Activated CD4-positive, CD25-positive, alpha-beta regulatory T cell treated with anti-CD3 and anti-CD28 coated beads, Interleukin-2, amount 50 U/mL, for 16 hours (primary cell): Measurements from ENCODE around the gene CYP2E1.
"Not testable (repeated sequence)": the region's sequence is repeated elsewhere in the genome, so short reads cannot be mapped to it uniquely, and the experiment has no call there.

ENCODE experiments used
- DNase-seq: peaks from one replicate; pipeline ENCODE4 v3.0.0-alpha.2; 2020; ENCODE audit warnings: low read depth, low spot score

Gene CYP2E1

DNA sequence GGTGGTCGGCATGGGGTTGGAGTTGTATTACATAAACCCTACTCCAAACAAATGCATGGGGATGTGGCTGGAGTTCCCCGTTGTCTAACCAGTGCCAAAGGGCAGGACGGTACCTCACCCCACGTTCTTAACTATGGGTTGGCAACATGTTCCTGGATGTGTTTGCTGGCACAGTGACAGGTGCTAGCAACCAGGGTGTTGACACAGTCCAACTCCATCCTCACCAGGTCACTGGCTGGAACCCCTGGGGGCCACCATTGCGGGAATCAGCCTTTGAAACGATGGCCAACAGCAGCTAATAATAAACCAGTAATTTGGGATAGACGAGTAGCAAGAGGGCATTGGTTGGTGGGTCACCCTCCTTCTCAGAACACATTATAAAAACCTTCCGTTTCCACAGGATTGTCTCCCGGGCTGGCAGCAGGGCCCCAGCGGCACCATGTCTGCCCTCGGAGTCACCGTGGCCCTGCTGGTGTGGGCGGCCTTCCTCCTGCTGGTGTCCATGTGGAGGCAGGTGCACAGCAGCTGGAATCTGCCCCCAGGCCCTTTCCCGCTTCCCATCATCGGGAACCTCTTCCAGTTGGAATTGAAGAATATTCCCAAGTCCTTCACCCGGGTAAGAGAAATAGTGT, at the start of gene CYP2E1:
TSS of gene CYP2E1 (plus strand) at position 407 of the 632 bp plus-strand sequence. CDS start at position 440, 33 bp downstream.
- no peak for DNase-seq

DNA sequence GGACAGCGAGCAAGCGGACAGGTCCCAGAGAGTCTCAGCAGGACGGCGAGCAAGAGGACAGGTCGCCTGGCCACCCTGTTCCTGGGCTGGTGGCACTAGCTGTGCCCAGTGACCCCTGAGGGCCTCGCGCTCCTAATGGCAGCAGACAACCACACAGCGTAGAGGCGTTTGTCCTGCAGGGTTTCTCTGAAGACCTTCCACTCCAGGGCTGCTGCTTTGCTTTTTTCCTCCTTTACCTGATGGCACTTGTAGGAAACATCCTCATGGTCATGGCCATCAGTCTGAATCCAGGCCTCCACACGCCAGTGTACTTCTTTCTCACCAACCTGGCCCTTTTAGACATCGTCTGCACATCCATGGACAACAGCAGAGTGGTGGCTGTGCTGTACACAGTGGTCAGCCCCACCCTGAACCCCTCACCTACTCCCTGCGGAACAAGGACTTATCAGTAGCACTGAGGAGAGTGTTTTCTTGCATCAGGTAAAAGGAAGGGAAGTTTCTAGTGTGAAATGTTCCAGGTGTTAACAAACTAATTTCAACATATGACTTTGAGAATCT, 46.0 kb upstream of the CYP2E1 start:
- no peak for DNase-seq

- DNase-seq = no peak
Measured at GRCh38 chr10:133481657-133482056, 45.5 kb upstream of the CYP2E1 start.

GRCh38 chr10:133484818-133485217, 42.3 kb upstream of the CYP2E1 start:
- DNase-seq = no peak

DNA sequence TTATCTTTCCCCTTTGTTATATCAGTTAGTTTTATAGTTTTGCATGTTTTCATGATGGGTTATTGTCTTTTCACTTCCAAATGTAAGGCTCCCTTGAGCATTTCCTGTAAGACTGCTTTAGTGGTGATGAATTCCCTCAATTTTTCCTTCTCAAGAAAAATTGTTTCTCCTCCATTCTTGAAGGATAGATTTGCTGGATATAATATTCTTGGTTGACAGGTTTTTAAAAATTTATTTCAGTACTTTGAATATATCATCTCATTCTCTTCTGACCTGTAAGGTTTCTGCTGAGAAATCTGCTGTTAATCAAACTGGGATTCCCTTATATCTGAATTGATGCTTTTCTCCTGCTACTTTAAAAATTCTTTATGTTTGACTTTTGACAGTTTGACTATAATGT, 40.1 kb upstream of the CYP2E1 start:
- DNase-seq = no peak

DNA sequence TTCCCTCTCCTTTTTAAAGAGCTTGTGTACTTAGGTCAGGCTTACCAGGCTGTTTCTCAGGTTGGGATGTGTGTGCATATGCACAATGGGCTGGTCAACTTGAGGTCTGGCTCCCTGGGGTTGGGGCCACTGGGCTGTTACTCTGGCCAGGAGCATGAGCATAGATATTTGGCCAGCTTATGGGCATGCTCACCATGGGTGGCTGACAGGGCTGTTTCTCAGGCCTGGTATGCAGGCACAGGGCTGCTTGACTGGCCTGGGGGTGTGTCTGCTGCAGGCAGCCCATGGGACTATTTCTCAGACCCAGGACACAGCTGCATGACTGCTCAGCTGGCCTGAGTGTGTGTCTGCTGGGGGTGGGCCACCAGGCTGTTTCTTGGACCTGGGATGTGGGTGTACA, 38.8 kb upstream of the CYP2E1 start:
- no peak for DNase-seq

DNA sequence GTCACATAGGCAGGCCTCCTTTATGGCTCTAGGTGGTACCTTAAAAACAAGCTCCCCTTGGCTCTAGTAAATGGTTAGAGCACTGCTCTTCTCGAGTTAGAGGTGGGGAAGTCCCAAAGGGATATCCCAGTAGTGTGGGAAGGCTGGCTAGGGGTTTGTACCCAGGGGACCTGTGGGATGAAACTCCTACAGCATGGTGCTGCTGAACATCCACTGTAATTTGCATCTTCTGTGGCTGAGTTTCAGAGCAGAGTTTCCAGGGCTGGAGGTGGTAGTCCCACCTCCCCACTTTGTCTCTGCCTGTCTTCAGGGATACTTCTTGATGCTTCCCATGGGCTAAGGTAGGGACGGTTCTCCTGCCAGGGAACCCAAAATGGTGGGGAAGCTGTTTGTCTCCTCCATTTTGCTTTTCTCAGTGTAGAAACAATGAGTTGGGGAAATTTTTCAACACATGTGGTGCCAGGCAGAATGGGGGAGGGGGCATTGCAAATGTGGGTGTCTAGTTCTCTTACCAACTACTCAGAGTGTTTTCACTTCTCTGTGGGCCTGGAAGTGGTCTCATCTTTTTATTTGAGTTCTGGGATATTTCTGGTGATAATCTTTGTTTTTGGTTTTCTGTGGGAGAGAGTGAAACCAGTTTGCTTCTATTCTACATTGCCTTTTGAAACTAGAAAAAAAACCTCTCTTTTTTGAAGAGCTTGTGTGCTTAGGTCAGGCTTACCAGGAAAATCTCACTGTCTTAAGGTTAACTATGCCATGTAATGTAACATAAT, 37.2 kb upstream of the CYP2E1 start:
- DNase-seq = no peak

DNA sequence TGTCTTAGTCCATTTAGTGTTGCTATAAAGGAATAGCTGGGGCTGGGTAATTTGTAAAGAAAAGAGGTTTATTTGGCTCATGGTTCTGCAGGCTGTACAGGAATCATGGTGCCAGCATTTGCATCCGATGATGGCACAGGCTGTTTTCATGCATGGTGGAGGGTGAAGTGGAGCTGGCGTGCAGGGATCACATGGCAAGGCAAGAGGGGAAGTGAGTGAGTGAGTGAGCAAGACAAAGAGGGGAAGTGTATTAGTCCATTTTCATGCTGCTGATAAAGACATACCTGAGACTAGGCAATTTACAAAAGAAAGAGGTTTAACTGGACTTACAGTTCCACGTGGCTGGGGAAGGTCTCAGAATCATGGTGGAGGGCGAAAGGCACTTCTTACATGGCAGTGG, 33.6 kb upstream of the CYP2E1 start:
- not testable (repeated sequence) for DNase-seq

GRCh38 chr10:133497363-133497762, 29.8 kb upstream of the CYP2E1 start:
- not testable (repeated sequence) for DNase-seq

GRCh38 chr10:133499176-133499575, 28.0 kb upstream of the CYP2E1 start:
- not testable (repeated sequence) for DNase-seq

GRCh38 chr10:133500897-133501296, 26.3 kb upstream of the CYP2E1 start:
- not testable (repeated sequence) for DNase-seq

DNA sequence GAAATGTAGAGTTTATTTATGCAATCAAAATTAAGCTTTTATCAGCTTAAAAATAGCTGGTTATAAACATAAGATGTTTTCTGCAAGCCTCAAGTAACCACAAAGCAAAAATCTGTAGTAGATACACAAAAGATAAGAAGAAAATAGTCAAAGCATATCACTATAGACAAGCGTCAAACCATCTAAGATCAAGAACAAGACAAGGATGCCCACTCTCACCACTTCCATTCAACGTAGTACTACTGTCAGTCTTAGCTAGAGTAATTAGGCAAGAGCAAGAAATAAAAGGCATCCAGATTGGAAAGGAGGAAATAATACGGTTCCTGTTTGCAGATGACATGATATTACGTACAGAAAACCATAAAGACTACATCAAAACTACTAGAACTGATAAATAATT, 17.5 kb upstream of the CYP2E1 start:
- DNase-seq = no peak

GRCh38 chr10:133511408-133511807, 15.8 kb upstream of the CYP2E1 start:
- DNase-seq = no peak

DNA sequence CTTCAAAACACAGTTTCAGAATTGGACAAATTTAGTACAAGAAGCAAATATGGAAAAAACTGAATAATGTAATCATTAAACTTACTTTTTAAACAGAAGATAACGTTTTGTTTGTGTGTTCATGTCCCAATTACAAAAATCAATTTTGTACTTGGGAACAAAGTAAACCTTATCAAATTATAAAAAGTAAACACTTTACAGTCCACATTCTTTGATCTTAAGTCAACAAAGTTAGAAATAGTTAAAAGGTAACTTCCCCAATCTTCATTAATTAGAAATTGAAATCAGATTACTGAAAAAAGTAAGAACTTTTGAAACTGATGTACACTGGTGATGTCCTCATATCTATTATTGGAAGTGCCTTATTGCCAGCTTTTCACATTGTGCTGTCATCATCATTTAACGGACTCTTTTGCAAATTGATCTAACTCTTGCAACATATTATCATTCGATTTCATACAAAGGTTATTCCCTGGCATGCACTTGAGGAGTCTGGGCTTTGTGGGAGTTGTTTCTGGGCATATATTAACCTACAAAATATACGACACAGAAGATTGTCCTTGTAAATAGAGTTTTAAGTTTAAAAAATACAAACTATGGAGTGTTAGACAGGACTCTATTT, 15.1 kb upstream of the CYP2E1 start:
- no peak for DNase-seq

- DNase-seq = no peak
Measured at GRCh38 chr10:133515471-133515870, 11.7 kb upstream of the CYP2E1 start.

DNA sequence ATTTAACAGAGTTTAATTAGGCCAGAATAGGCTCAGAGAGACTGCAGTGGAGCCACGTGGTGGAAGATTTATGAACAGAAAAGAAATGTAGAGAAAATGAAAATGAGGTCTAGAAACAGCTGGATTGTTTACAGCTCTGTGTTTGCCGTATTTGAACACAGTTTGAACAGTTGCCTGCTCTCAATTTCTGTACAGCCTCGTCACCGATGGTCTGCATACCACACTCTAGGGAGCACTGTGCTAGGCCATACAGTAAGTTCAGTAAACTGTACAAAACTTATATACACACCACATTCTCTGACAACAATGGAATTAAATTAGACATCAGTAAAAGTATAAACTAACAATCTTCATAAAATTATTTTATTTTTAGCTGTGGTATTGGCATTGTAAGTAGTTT, 11.1 kb upstream of the CYP2E1 start:
- no peak for DNase-seq

DNA sequence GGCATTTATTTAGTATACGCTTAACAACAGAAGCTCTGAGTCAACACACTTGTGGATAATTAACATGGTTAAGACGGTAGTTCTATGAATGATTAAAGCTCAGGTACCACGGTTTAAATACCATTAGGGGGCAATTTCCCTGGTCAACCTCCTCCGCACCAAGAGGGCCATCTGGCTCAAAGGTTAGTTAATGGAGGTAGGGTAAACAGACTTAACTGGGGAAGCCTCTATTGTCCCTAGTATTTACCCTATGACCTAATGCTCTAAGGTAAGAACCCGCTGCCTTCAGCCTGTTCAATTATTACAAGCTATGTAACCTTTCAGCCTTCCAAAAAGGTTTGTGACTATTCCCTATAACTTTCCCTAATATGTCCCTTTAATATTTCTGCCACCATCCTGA, 8.6 kb upstream of the CYP2E1 start:
- DNase-seq = not testable (repeated sequence)

GRCh38 chr10:133520193-133520738, 6.9 kb upstream of the CYP2E1 start:
- peak; percentile 81 for DNase-seq

GRCh38 chr10:133523631-133524203, 3.4 kb upstream of the CYP2E1 start:
- DNase-seq = no peak

DNA sequence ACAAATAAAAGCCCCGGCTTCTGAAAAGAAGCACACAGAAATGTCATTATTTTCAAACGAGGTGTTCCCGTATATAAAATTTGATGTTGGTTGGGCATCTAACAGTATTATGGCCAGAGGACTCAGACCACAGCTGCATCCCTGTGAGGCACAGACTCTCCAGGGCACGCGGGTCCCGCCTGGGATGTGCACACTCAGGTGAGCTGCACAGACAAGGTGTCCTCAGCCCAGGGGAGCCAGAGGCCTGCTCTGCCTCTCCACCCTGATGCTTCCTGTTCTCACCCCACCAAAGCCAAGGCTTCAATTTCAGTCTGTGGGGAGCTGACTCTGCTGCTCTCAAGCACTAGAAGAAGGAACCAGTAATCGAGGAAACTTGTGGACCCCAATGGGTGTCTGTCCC, 1.7 kb upstream of the CYP2E1 start:
- DNase-seq = no peak

DNA sequence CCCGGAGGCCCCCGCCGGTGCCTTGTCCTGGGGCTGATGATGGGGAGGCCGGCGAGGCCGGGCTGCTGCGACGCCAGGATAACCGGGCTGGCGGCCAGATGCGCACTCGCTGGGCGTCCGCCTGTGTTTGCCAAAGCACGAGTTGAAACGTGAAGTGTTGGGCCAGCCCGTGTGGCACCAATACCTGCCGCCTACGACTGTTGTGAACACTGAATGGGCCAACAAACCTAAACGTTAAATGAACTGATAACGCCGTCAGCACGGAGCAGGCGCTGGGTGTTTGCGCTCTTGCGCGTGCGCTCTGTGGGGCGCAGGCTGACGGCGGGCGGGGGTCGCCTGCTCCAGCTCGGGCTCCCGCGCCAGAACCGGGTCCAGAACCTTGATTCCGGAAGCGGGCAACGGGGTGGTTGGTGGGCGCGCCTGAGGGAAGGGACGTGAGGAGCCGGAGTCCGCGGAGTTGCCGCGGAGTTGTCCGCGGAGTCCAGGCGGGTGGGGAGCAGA, 658 bp downstream of the CYP2E1 start:
- no peak for DNase-seq
